NK-92 treated with Interleukin-12 subunit alpha and Interleukin-12 subunit beta, amount 100 ng/mL, for 24 hours (cell line): ENCODE measurements around the gene SLC25A20.
A peak's percentile ranks its signal among the peaks of the same experiment; 100 is the strongest.
"Not testable (repeated sequence)": the region's sequence is repeated elsewhere in the genome, so short reads cannot be mapped to it uniquely, and the experiment has no call there.

Source experiments
- DNase-seq: peaks from one replicate; lab custom pipeline; 2025; lab: John Stamatoyannopoulos, UW

Gene SLC25A20, protein sequence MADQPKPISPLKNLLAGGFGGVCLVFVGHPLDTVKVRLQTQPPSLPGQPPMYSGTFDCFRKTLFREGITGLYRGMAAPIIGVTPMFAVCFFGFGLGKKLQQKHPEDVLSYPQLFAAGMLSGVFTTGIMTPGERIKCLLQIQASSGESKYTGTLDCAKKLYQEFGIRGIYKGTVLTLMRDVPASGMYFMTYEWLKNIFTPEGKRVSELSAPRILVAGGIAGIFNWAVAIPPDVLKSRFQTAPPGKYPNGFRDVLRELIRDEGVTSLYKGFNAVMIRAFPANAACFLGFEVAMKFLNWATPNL

DNA sequence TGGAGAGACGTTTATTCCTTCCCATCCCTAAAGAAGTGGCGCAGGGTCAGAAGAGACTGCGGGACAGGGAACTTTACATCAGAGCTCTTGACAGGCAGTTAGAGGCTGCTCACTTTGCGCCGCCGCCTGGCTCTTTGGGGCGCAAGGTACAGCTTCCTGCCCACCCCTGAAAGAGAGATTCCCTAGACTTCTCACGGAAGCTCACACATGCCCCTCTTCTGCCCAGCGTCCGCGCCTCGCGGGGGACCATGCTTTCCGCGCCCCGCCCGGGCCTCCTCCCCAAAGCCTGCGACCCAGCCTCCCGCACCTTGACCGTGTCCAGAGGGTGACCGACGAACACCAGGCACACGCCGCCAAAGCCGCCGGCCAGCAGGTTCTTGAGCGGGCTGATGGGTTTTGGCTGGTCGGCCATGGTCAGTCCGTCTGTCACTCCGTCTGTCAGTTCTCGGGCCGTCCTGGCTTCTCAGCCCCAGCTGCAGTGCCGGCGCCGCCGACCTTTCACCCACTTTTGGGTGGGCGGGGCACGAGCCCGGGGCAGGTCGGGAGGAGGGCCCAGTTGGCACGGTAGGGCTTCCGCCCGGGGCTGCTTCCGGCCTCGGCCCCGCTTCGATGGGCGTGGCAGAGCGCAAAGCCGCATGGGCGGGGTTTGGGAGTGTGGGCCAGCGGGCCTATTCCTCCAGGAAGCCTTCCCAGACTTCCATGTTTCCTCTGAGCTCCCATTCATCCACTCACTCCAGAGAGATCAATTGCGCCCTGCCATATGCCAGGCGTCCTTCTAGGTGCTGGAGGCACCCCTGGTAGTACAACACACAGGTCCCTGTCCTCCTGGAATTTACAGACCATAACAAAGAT lies at the start of gene SLC25A20:
SLC25A20 (minus strand) TSS at position 500 of the 852 bp plus-strand sequence; CDS start at position 412, 88 bp downstream.
- DNase-seq = peak; percentile 88

DNA sequence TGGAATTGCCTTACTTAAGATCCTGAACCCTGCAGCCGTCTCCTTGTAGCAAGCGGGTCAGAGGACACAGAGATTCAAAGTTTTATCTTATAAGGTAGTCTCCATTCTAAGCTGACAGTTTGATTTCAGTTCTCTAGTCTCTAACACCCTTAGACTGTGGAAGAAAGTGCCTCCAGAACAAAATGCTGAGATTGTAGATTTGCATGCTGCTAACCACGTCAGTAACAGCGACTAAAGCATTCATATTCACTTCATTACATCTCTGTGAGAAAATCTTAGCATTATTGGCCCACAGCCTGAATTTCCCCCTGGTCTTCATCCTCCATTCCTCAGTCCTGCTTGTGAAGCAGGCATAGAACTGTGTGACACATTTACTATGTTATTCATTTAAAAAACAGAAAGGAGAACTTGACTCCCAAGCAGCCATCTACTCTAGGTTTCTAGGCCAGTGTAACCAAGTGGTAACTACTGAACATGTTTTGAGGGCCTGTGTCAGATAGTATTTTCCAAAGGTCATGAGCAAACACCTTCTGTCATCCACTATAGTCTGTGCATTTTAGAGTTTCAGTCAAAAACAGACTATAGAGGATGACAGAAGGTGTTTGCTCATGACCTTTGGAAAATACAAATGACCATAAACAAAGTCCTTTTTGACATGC lies 47.3 kb upstream of the SLC25A20 start:
- no peak for DNase-seq

- no peak for DNase-seq
Observed at GRCh38 chr3:48945432-48945831, 46.8 kb upstream of the SLC25A20 start.

- DNase-seq = no peak
Observed at GRCh38 chr3:48938689-48939088, 40.0 kb upstream of the SLC25A20 start.

DNA sequence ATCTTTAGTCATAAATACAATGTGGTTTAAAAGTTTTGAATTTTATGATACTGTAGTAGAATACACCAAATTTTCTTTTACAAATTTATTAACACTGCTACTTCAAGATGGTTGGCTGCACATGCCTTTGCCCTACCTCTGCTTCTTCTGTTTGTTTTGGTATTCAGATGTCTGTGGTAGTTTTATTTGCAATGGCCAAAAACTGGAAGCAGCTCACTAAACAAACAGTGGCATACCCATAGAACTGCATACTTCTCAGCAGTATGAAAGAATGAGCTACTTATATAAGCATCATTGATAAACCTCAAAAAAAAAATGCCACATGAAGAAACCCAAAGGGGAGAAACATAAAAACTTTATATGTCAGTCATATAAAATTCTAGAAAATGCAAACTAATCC lies 39.5 kb upstream of the SLC25A20 start:
- DNase-seq = no peak

- no peak for DNase-seq
Observed at GRCh38 chr3:48935530-48935929, 36.8 kb upstream of the SLC25A20 start.

DNA sequence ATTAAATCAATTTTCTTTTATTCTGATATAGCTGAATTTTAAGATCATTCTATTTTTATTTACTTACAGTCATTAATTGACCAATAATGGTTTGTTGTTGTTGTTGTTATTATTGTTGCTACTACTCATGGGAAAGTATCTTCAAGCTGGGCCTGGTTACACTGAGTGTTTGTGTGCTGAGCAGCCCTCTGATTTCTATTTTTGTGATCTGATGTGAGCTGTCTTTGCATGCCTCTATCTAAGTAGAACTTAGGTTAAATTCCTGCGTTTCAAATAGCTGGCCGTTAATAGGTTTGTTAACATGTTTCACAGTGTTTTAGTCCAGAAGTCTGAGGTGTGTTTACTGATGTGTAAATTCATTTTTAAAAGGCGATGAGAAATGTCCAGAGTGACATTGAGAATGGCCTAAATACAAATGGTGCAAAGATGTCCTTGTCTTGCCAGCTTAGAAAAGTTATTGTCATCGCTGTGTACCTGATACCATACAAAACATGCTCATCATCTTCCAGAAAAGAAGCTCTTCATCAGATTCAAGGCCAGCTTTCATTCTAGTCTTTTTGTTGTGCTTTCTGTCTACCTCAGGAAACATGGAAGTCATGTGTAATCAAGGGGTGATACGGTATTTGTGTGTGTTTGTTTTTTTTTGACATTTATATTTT lies 35.8 kb upstream of the SLC25A20 start:
- no peak for DNase-seq

GRCh38 chr3:48931944-48932580 lies 33.4 kb upstream of the SLC25A20 start:
- no peak for DNase-seq

DNA sequence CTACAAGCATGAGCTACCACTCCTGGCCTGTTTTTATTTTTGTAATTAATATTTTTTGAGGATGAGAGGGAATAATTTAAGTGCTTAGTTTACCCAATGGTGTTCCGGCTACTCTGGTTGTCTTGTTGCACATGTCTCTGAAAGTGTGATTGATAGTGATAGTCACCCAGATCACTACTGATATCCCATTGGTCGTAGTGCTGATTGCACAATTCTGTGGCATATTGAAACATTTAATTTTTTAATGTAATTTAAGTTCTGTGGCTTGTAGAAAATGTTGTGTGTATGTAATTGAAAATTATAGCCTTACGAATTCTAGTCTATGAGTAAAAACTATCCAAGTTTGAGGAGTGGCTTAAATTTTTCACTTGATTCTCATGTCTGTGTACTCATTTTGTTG lies 31.9 kb upstream of the SLC25A20 start:
- no peak for DNase-seq

GRCh38 chr3:48929358-48930035 lies 30.8 kb upstream of the SLC25A20 start:
- no peak for DNase-seq

DNA sequence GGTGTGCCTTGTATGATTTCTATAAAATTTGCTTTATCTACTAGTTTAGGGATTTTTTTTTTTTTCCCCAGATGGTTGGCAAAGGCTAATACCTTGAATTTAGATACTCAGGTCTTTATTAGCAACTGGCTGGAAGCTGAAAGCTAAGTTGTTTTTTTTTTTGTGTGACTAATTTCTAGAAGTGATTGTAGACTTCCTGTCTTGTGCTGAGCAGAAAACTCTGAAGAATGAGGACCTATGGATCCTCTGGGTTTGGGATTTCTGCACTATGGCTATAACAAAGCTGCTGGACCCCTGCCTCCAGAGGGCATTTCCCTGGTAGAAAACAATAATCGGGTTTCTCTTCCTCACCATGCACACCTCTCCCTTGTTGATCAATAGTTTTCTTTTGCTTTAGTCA lies 30.0 kb upstream of the SLC25A20 start:
- no peak for DNase-seq

DNA sequence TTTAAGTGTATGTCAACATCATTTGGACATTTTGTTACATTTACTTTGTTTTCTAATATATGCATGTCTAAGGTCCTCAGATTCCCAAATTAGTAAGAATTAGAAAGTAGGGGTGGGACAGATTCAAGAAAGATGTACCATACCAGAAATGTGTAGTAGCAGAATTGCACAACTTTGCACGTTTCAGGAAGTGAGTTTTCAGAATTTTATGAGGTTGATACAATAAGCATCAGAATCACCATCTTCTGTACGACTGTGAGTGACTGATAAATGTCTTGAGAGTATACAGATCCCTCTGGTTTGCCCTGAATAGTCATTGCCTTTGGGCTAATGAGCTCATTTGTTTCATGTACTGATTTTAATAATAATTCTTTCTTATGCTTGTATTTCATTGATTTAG lies 29.2 kb upstream of the SLC25A20 start:
- DNase-seq = no peak

GRCh38 chr3:48926425-48927392 lies 28.0 kb upstream of the SLC25A20 start:
- no peak for DNase-seq

GRCh38 chr3:48919215-48920138 lies 20.8 kb upstream of the SLC25A20 start:
- peak; percentile 33 for DNase-seq

- DNase-seq = peak; percentile 87
Observed at GRCh38 chr3:48918388-48919214, 19.9 kb upstream of the SLC25A20 start, which contains the start of gene ARIH2. TSS of gene ARIH2 (plus strand) at chr3:48918842. CDS start at chr3:48927559, 8,717 bp downstream.

GRCh38 chr3:48915296-48915695 lies 16.6 kb upstream of the SLC25A20 start:
- DNase-seq = no peak

- DNase-seq = not testable (repeated sequence)
Observed at GRCh38 chr3:48907026-48907425, 8.3 kb upstream of the SLC25A20 start.

GRCh38 chr3:48899273-48899672 lies 591 bp upstream of the SLC25A20 start:
- DNase-seq = peak; percentile 10
